ENCODE results near the gene PIP5K1C. TPM values are rescaled to one million over a fixed set of nuclear protein-coding genes. Genes with fewer than 3 reads are reported as not detected.

Gene PIP5K1C
- total and polyA plus RNA-seq, 9 of the 15 experiments (the other 6 are each of a cell fraction or from before 2014, with no cell fraction given): 0.38 to 22.1 (median 4.1) TPM

DNA sequence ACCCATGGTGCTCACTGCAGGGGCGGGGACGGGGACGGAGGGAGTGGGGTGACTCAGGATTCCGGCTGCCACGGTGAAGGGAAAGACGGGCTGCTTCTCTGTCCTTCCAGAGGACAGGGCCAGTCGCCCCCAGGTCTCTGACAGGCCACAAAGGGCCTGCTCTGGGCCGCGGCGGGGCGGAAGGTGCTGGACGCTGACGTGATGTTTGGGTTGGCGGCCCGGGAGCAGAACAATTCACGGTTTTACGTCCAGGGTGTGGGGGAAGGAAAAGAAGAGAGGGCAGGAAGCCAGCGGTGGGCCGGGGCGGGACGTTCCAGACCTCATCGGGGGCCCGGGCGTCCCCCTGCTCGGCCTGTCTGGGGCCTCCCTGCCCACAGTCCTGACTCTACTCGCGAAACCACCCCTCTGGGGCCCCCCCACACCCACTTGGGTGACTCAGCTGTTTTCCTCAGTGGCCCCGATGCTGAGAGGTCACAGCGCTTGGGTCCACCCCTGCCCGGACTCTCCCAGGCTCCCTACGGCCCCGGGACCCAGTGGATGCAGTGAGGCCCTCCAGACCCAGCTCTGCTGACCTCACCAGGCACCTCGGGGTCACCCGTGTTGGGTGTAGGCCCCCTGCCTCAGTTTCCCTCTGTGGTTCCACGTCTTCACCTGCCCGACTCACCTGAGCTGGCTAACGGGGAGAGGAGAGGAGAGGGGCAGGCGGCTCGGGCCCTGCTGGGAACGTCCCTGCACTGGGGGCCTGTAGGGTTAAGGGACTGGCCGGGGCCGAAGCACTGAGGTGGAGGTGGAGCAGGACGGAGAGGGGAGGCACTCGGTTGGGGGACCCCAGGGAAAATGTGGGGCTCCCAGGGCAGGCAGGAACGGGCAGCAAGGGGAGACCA is 29.2 kb downstream of the PIP5K1C start (continued):
- TF ChIP-seq, protein P1, sequence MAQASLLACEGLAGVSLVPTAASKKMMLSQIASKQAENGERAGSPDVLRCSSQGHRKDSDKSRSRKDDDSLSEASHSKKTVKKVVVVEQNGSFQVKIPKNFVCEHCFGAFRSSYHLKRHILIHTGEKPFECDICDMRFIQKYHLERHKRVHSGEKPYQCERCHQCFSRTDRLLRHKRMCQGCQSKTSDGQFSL (CRISPR knock-in tag; IDR thresholded peaks at IDR 0.05): peak; percentile 89
- TF ChIP-seq, protein P1 (tag; IDR thresholded peaks at IDR 0.05): peak in 1 of 2 experiments; percentile 89; a peak in 2 of 4 replicates
- TF ChIP-seq FUS (optimal IDR thresholded peaks at IDR 0.05; ENCODE audit: low read depth, low read length) (no peak), SNRNP70 (optimal IDR thresholded peaks at IDR 0.05; ENCODE audit: low read depth, low read length) (no peak), ZKSCAN3 (CRISPR knock-in tag; IDR thresholded peaks at IDR 0.05) (no peak), ZNF408 (CRISPR knock-in tag; IDR thresholded peaks at IDR 0.05; ENCODE audit: low read depth) (no peak), NFRKB (IDR thresholded peaks at IDR 0.05; ENCODE audit: low read depth) (peak; percentile 71; the same call in 1 of the 2 replicates), ZNF785 (CRISPR knock-in tag; IDR thresholded peaks at IDR 0.05) (no peak), ZEB2 (IDR thresholded peaks at IDR 0.05) (no peak; the same call in 1 of the 2 replicates), ZNF41 (CRISPR knock-in tag; conservative IDR thresholded peaks at IDR 0.05) (no peak), MECOM (CRISPR knock-in tag; IDR thresholded peaks at IDR 0.05) (no peak), MAZ (CRISPR knock-in tag; conservative IDR thresholded peaks at IDR 0.05 in 1 of 2, IDR thresholded peaks at IDR 0.05 in 1 of 2) (no peak)
- TF ChIP-seq, protein P2, sequence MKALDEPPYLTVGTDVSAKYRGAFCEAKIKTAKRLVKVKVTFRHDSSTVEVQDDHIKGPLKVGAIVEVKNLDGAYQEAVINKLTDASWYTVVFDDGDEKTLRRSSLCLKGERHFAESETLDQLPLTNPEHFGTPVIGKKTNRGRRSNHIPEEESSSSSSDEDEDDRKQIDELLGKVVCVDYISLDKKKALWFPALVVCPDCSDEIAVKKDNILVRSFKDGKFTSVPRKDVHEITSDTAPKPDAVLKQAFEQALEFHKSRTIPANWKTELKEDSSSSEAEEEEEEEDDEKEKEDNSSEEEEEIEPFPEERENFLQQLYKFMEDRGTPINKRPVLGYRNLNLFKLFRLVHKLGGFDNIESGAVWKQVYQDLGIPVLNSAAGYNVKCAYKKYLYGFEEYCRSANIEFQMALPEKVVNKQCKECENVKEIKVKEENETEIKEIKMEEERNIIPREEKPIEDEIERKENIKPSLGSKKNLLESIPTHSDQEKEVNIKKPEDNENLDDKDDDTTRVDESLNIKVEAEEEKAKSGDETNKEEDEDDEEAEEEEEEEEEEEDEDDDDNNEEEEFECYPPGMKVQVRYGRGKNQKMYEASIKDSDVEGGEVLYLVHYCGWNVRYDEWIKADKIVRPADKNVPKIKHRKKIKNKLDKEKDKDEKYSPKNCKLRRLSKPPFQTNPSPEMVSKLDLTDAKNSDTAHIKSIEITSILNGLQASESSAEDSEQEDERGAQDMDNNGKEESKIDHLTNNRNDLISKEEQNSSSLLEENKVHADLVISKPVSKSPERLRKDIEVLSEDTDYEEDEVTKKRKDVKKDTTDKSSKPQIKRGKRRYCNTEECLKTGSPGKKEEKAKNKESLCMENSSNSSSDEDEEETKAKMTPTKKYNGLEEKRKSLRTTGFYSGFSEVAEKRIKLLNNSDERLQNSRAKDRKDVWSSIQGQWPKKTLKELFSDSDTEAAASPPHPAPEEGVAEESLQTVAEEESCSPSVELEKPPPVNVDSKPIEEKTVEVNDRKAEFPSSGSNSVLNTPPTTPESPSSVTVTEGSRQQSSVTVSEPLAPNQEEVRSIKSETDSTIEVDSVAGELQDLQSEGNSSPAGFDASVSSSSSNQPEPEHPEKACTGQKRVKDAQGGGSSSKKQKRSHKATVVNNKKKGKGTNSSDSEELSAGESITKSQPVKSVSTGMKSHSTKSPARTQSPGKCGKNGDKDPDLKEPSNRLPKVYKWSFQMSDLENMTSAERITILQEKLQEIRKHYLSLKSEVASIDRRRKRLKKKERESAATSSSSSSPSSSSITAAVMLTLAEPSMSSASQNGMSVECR (CRISPR knock-in tag; IDR thresholded peaks at IDR 0.05): no peak
- TF ChIP-seq, protein P3, sequence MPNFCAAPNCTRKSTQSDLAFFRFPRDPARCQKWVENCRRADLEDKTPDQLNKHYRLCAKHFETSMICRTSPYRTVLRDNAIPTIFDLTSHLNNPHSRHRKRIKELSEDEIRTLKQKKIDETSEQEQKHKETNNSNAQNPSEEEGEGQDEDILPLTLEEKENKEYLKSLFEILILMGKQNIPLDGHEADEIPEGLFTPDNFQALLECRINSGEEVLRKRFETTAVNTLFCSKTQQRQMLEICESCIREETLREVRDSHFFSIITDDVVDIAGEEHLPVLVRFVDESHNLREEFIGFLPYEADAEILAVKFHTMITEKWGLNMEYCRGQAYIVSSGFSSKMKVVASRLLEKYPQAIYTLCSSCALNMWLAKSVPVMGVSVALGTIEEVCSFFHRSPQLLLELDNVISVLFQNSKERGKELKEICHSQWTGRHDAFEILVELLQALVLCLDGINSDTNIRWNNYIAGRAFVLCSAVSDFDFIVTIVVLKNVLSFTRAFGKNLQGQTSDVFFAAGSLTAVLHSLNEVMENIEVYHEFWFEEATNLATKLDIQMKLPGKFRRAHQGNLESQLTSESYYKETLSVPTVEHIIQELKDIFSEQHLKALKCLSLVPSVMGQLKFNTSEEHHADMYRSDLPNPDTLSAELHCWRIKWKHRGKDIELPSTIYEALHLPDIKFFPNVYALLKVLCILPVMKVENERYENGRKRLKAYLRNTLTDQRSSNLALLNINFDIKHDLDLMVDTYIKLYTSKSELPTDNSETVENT (CRISPR knock-in tag; IDR thresholded peaks at IDR 0.05): 0 out of 2 replicates have a peak, but pooled peaks have one; percentile 17
- TF ChIP-seq, protein P4, sequence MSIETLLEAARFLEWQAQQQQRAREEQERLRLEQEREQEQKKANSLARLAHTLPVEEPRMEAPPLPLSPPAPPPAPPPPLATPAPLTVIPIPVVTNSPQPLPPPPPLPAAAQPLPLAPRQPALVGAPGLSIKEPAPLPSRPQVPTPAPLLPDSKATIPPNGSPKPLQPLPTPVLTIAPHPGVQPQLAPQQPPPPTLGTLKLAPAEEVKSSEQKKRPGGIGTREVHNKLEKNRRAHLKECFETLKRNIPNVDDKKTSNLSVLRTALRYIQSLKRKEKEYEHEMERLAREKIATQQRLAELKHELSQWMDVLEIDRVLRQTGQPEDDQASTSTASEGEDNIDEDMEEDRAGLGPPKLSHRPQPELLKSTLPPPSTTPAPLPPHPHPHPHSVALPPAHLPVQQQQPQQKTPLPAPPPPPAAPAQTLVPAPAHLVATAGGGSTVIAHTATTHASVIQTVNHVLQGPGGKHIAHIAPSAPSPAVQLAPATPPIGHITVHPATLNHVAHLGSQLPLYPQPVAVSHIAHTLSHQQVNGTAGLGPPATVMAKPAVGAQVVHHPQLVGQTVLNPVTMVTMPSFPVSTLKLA (conservative IDR thresholded peaks at IDR 0.05): peak in 1 of 2 experiments; percentile 40; a peak in 1 of 4 replicates
